Neural cell (in vitro differentiated cells): ENCODE results near the gene ADAMTS6.

Source experiments
- EP300 ChIP-seq: fragments of 450-650 bp; conservative IDR thresholded peaks from 2 replicates; pipeline ENCODE4 v1.6.1; 2014; ENCODE audit warnings: antibody characterized with exemption, mild to moderate bottlenecking, moderate library complexity; ENCODE audit not compliant: poor library complexity, severe bottlenecking
- EZH2 ChIP-seq: fragments of 200-600, 300-800 bp; shearing (Covaris generic), sonication (generic); IDR thresholded peaks from 2 replicates; pipeline ENCODE4 v1.6.1; 2014; ENCODE audit warnings: antibody characterized with exemption, low read length, borderline replicate concordance, mild to moderate bottlenecking; ENCODE audit not compliant: insufficient read depth, poor library complexity, severe bottlenecking
- POLR2AphosphoS5 ChIP-seq: IDR thresholded peaks from 2 replicates; pipeline ENCODE4 v1.6.1; 2012
- RAD21 ChIP-seq: fragments of 450-650 bp; conservative IDR thresholded peaks from 2 replicates; pipeline ENCODE4 v1.6.1; 2014; ENCODE audit warnings: antibody characterized with exemption, mild to moderate bottlenecking, moderate library complexity
- SMC3 ChIP-seq: fragments of 450-650 bp; conservative IDR thresholded peaks from 2 replicates; pipeline ENCODE4 v1.6.1; 2014; ENCODE audit warnings: antibody characterized with exemption, mild to moderate bottlenecking, moderate library complexity; ENCODE audit not compliant: poor library complexity
- TAF1 ChIP-seq: IDR thresholded peaks from 2 replicates; pipeline ENCODE4 v1.6.1; 2012; ENCODE audit warnings: low read depth
- TF ChIP-seq, protein P1 (sequence below): fragments of 450-650 bp; IDR thresholded peaks from 2 replicates; pipeline ENCODE4 v1.5.1; 2014; ENCODE audit warnings: antibody characterized with exemption, mild to moderate bottlenecking, moderate library complexity; ENCODE audit not compliant: poor library complexity, severe bottlenecking
- TF ChIP-seq, protein P2 (sequence below): IDR thresholded peaks from 2 replicates; pipeline ENCODE4 v1.6.1; 2012; ENCODE audit warnings: borderline replicate concordance

DNA sequence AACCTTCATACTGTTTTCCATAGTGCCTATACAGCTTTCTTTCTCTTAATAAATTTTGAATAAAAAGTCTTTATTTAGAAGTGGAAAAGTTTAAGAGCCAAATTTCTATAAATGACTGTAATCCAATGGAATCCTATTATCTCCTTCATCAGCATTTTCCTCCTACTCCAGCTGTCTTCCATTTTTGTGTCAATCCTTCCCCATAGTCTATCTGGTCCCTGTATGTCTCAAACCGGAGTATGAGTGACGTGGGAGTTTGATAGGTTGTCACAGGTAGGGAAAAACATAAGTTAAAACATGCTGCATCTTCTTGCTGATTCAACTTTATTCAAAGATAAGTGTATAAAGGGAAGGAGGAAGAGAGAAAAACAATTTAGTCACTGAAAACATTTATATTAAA is 70.4 kb downstream of the ADAMTS6 start:
- TF ChIP-seq EP300 (no peak), POLR2AphosphoS5 (no peak), SMC3 (no peak), EZH2 (no peak), RAD21 (no peak), TAF1 (no peak)
- TF ChIP-seq, protein P1, sequence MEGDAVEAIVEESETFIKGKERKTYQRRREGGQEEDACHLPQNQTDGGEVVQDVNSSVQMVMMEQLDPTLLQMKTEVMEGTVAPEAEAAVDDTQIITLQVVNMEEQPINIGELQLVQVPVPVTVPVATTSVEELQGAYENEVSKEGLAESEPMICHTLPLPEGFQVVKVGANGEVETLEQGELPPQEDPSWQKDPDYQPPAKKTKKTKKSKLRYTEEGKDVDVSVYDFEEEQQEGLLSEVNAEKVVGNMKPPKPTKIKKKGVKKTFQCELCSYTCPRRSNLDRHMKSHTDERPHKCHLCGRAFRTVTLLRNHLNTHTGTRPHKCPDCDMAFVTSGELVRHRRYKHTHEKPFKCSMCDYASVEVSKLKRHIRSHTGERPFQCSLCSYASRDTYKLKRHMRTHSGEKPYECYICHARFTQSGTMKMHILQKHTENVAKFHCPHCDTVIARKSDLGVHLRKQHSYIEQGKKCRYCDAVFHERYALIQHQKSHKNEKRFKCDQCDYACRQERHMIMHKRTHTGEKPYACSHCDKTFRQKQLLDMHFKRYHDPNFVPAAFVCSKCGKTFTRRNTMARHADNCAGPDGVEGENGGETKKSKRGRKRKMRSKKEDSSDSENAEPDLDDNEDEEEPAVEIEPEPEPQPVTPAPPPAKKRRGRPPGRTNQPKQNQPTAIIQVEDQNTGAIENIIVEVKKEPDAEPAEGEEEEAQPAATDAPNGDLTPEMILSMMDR = no peak
- TF ChIP-seq, protein P2, sequence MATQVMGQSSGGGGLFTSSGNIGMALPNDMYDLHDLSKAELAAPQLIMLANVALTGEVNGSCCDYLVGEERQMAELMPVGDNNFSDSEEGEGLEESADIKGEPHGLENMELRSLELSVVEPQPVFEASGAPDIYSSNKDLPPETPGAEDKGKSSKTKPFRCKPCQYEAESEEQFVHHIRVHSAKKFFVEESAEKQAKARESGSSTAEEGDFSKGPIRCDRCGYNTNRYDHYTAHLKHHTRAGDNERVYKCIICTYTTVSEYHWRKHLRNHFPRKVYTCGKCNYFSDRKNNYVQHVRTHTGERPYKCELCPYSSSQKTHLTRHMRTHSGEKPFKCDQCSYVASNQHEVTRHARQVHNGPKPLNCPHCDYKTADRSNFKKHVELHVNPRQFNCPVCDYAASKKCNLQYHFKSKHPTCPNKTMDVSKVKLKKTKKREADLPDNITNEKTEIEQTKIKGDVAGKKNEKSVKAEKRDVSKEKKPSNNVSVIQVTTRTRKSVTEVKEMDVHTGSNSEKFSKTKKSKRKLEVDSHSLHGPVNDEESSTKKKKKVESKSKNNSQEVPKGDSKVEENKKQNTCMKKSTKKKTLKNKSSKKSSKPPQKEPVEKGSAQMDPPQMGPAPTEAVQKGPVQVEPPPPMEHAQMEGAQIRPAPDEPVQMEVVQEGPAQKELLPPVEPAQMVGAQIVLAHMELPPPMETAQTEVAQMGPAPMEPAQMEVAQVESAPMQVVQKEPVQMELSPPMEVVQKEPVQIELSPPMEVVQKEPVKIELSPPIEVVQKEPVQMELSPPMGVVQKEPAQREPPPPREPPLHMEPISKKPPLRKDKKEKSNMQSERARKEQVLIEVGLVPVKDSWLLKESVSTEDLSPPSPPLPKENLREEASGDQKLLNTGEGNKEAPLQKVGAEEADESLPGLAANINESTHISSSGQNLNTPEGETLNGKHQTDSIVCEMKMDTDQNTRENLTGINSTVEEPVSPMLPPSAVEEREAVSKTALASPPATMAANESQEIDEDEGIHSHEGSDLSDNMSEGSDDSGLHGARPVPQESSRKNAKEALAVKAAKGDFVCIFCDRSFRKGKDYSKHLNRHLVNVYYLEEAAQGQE = no peak
